Jurkat, Clone E6-1 (cell line): ENCODE measurements around the gene WDR70.

ENCODE experiments used
- DNase-seq: peaks from one replicate; pipeline ENCODE4 v3.0.0-alpha.2; 2011; ENCODE audit warnings: low read depth, low spot score
- H3K4me3 ChIP-seq: 2 replicates; pipeline ENCODE4 v1.5.1; 2011; ENCODE audit warnings: mild to moderate bottlenecking, low read length, control low read depth, moderate library complexity

WDR70 gene

DNA sequence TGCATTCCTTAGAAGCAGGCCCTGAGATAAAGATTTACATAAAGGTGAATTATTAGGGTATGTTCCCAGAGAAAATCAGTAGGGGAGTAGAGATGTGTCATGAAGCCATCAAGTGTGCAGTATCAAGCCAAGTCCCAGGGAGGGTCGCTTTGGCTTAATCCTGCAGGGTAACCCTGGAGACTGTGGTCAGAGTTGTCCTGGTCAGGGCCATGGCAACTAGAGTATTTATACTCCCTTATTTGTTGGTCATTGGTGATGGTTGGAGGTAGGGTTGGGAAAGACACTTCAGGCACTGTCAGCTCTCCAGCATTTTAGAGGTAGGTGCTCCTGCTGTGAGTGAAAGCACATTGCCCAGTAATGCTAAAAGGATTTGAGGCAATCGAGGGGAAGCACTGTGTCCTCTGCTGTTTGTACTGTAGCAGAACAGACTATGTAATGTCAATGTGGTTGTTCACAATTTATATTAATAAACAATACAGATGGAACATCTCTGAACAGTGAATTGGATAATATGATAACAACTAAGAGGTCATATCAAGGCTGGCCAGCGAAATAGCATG, 351.9 kb downstream of the WDR70 start:
- no peak overlapping the region for H3K4me3 ChIP-seq
- no peak for DNase-seq

DNA sequence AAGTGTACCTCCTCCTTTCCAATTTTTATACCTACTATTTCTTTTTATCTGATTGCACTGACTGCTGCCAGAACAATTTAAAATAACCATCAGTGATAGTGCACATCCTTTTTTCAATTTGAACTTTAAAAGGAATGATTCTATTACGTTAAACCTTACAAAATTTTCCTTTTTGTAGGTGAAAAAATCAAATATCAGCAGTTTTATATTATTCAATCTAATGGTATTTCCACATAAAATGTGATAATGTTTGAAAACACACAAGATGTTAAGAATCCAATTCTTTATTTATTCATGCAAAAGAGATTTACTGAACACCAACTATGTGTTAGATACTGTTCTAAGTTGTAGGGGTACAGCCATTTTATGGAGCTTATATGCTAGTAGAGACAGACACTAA, 355.0 kb downstream of the WDR70 start:
- no peak for DNase-seq
- no peak overlapping the region for H3K4me3 ChIP-seq

DNA sequence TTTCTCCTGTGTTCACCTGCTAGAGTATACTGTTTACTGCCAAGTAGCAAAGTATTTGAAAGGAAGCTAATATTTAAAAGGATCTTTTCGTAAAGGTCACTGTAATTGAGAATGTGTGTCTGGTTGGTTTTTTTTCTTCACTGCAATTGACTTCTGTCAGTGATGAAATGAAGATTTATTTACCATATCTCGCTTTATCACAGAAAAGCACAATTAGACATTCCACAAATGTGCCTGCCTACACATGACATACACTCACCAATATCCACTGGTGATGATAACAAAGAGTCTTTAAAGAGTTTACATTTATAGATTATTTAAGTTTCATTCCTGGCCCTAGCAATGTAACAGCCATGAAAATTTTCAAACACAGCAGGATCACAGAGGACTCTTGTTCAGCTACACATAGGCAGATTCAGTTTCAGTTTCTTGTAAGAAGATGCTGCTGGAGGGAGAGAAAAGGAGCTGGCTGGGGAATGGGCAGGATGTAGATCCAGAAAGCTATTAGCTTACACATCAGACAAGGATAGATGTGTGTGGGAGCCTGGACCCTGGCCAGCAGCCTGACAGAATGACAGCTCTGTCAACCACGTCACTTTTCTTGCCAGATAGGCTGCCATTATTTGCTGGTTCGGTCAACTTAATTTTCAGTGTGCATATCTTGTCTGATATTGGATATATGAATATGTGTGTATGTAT, 356.7 kb downstream of the WDR70 start:
- H3K4me3 ChIP-seq, result no peak overlapping the region
- no peak for DNase-seq

DNA sequence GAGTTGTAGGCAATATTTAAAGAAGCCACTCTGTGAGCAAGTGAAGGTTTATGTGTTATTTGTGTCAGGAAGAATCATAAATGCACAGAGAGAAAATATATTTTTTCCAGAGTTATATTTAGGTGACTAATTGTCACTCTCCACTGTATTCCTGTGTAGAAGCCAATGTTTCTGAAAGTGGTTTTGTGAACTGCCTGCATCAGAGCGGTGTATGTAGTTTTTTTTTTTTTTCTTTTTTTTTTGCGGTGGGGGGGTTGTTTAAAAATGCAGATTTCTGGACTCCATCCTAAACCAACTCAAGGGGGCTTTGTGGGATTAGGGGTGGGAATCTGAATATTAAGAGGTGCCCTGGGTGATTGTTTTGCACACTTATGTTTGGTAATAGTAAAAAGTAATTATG, 357.3 kb downstream of the WDR70 start:
- H3K4me3 ChIP-seq, result no peak overlapping the region
- DNase-seq, result no peak

DNA sequence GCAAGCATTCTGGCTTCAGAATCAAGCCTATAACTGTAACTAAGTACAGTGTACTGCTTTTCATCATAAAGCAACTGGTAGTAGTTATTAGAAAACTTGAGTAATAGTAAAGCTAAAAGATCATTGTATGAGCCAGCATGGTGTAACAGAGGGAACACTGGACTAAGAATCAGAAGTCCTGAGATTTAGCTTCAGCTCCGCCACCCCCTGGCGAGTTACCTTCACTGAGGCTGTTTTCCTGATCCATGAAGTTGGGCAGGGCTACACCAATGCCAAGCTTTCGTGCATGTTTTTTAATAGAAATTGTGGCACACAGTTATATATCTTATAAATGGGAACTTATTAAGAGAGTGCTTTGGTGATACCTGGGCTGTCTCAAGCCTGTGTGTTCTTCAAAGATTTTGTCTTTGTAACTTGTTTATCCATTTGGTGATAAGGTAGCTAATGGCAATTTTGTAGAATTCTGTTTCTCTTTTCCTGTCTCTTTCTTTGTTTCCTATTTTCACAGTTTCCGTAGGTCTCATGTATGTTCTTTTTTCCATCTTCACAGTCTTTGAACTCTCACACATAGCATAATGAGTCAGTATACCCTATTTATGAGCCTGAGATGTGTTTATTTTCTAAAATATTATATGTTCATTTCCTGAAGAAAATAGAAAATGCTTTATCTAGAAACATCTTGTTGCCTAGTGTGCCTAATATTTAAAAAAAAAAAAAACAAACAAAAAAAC, 358.4 kb downstream of the WDR70 start:
- H3K4me3 ChIP-seq, result no peak overlapping the region
- DNase-seq, result no peak

DNA sequence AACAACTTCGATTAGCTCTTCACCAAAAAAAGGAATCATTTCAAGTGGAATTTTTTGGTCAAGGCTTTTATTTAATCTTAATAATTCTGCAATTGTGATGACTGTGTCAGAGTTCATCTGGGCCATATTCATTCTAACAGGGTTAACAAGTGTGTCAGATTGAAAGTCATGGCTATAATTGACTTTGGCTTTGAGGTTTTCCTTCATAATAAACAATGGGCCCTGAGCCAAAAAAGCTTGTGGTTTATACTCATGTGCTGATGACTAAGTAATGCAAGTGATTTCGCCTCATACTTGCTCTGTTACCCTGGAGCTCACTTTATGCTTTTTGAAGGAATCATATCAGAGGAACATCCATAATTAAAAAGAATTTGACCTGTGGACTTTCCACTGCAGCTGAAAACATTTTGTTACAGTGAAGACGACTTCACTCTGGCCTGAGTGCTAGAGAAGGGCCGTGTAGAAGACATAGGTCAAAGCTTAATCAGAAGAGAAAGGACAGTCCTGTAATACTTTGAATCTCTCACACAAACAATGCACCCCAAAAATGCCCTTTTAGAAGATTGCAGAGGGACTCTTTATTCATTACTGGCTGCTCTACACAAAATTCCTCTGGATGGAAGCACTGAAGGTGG, 359.1 kb downstream of the WDR70 start:
- no peak overlapping the region for H3K4me3 ChIP-seq
- peak; percentile 61 for DNase-seq

DNA sequence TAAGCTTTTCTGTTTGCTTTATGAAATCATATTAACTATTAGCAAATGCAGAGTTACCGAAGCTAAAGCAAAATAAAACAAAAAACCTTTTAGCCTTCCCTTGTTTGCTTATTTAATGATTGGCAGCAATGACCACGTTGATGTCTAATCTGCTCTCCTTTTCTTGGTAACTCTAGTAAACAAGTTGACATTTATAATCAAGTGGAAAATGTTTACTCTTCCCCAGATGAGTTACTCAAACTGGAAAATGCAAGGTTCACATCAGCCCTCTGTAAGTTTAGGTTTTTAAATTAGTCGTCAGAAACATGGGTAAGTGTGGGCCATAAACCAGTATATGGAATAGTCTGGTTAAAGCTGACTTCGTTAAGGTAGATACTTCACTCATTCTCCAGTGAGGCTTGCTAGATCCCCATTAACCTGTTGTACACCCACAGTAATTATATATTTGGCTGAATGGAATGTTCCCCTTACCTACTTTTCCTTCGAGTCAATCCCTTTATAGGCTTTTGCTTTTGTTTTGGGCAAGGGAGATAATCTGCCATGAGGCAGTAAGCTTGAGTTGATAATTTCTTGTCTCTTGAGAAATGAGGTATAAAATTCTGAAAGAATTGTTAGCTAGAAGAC, 359.9 kb downstream of the WDR70 start:
- DNase-seq, result no peak
- no peak overlapping the region for H3K4me3 ChIP-seq

DNA sequence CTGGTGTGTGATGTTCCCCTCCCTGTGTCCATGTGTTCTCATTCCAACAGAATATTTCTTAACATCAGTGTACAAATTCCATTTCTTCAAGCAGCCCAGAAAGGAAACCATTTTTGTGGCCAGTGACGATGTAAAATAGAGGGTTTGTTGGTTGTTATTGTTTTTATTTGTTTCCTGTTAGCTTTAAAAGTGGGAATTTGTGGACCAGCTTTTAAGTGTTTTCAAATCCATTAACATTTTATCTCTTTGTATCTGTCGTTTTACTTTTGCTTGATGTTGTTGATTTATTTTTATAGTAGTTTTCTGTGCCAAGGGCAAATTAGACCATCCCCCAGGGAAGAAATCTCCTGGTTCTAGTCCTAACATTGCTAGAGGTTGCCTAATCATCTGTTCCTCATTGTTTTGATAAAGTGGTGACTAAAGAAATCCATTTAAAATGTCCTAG, 360.7 kb downstream of the WDR70 start:
- no peak overlapping the region for H3K4me3 ChIP-seq
- no peak for DNase-seq

DNA sequence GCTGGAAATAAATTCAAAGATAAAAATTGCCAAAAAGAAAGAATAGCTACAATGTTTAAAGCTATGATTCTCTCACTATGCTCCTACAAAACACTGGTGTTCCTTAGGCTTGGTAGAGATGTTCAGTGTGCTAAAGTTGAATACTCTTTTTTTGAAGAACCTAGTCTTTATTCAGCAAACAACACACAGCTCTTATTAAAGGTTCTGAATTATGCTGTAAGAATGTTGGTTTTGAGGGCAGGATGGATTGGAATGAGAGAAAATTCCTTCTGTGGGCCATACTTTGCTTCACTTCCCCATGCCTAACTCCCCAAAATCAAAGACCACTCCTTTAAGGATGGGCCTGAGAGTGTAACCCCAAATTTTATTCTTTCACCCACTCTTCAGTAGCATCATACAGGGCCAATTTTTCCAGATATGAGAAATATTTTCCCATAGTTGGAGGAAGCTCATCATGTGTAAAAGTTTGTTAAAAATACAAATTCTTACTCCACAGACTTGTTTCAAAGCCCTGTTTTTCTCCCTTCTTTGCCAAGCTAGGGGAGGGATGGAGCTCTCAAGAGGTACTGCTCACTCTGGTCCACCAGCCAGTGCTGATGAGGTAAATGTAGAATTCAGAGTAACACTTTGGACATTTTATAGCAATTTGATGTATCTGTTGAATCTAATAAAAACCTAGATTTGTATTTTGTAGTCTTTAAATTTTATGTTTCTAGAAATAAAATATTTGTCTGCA, 361.4 kb downstream of the WDR70 start:
- no peak for DNase-seq
- H3K4me3 ChIP-seq, result no peak overlapping the region

DNA sequence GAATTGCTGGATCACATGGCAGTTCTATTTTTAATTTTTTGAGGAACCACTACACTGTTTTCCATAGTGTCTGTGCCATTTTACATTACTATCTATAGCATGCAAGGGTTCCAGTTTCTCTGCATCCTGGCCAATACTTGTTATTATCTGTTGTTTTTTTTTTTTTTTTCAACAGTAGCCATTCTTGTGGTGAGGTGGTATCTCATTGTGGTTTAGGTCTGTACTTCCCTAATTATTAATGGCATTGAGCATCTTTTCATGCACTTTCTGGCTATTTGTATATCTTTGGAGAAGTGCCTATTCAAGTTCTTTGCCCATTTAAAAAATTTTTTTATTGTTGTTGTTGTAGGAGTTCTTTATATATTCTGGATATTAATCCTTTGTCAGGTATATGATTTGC, 363.0 kb downstream of the WDR70 start:
- no peak for DNase-seq
- no peak overlapping the region for H3K4me3 ChIP-seq

DNA sequence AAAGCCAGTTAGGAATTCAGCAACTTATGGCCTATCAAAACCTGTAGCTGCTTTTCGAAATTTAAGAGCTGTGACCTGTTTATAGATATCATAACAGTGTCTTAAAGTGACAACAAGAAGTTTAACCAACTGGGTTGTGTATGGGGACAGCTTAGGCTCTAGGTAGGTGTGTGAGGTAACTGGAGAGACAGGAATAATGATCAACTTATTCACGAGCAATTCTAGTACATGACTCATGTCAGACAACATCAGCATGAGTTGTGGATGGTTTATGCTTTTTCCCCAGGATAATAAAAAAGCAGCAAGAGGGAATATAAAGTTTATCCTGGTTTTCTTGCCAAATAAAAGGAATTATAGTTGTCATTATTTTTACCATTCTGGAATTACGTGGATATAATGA, 372.1 kb downstream of the WDR70 start:
- DNase-seq, result no peak
- H3K4me3 ChIP-seq, result no peak overlapping the region

DNA sequence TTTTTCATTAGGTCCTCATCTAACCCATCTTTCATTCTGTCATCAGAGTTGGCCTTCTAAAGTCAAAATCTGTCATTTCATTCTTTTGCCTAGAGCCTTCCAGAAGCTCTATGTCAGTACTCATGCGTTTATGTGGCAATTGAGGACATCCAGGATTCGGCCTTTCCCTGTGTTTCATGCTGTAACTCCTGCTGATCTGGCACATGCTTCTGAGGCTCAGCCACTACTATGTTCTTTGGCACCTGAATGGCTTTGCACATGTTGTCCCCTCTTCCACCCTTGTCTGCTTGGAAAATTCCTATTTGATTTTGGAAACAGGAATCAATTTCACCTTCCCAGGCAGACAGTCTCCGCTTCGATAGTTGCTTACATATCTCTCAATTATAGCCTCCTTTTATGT, 375.9 kb downstream of the WDR70 start:
- no peak for DNase-seq
- no peak overlapping the region for H3K4me3 ChIP-seq

DNA sequence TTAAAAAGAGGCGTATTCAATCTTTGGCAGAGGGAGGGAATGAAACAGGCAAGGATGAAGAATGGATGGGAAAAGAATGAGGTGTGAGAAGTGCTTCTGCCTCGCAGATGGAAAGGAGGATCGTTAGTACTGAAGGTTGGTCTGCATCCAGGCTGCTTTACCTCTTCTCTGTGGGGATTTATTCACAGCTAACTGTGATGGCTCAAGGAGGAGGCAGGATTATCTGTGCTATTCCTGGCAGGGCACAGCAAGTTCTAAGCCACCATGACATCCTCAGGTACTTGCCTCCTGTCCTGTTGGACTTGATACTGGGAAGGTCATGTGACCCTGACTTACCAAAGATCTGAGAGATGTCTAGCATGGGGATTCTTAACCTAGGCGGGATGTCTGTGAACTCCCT, 376.5 kb downstream of the WDR70 start:
- no peak overlapping the region for H3K4me3 ChIP-seq
- DNase-seq, result no peak

DNA sequence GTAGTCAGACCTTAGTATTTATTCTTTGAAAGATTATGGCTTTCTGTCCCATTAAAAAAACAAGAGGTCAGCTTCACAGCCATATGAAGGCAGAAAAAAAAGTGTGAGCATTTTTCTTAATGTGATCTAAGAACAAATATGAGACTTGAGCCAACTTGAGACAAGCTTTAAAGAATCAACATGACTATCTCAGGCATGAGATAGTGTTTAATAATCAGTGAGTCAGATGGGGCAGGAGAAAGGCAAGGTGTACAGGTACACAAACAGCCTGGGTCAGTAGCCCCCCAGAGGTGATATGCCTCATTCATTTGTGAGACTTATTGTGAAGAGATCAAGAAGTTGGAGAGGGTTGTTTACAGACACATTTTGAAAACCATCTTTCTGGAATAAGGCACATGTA, 377.1 kb downstream of the WDR70 start:
- H3K4me3 ChIP-seq, result no peak overlapping the region
- no peak for DNase-seq

DNA sequence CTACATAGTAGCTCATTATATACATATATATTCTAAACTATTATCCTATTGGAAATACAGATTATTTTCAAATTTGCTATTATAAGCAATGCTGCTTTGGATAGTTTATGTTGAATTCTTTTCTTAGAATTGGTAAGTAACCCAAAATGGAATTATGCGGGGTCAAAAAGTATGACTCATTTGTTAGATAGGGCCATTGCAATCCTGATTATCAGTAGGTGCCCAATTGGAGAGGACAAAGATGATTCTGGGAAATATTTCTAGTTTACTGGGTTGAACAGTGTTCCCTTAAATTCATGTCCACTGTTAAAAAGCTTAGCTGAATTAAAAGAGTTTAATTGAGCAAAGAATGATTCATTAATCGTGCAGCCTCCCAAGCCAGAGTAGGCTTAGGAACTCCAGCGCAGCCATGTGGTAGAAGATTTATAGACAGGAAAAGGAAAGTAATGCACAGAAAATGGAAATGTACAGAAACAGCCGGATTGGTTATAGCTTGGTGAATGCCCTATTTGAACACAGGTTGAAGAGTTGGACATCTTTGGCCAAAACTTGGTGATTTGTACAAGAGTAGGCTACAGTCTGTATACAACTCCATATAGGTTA, 379.0 kb downstream of the WDR70 start:
- no peak for DNase-seq
- no peak overlapping the region for H3K4me3 ChIP-seq

DNA sequence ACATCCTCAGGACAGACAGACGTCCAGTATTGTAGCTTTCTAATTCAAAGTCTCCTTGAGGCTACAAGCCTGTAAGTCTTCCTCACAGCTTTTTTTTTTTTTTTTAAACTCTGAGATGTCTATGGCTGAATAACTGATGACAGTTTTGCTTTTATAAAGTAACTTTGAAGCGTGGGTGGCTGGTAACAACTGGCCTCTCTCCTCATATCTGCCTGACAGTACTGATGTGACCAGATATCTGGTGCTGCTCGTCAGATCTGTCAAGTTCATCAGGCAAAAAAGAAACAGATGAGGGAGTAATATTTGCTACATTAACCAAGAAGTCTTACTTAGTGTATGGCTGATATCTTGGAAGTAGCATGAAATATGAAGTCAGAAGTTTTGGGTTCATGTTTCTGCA, 388.1 kb downstream of the WDR70 start:
- DNase-seq, result no peak
- H3K4me3 ChIP-seq, result no peak overlapping the region

DNA sequence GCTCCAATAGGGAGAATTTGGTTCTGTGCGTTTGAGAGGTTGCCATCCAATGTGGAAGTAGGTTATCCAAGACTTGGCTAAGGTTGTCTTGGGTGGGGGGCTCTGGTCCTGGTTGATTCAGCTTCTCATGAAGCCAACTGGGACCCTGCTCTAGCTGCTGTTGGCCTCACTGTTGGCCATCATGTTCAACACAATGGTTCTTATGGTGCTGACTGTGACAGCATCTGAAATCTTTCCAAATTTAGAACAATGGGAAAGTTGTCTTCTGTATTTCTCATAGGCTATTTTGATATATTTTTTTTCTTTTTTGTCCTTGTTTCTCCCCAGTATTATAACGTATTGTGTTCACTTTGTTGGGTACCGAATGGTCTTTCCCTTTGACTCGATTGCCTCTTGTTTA, 388.8 kb downstream of the WDR70 start:
- H3K4me3 ChIP-seq, result no peak overlapping the region
- DNase-seq, result no peak

DNA sequence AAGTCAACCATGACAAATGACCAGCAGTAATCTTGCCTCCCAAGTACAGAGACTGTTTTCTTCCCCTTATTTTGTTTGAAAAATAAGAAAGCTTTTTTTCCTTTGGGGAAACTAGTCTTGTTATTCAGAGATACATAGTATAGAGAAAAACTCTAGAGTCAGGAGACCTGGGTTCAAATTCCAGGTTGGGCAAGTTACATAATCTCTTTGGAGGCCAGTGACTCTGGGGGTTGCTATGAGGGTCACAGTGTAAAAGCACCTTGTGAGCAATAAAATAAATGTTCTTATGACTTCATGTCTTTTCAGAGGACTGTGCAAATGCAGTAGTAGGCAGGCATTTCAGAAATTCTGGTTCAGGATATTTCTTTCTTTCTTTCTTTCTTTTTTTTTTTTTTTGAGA, 389.3 kb downstream of the WDR70 start:
- H3K4me3 ChIP-seq, result no peak overlapping the region
- DNase-seq, result no peak

DNA sequence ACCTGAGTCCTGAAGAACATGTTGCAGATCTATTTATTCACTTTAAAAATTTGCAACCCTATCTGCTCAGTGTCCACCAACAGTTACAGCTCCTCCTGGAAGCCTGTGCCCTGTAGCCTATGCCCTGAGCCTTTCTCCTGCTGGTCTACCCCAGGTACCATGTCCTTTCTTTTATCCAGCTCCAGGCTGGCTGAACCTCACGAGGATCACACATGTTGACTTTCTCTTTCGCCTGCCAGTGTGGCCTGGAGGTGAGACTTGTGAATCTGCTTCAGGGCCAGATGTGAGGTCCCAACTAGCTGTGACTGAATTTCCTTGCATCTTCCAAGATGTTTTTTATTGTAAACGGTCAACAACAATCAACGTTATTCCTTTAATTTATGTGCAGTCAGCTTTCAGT, 390.0 kb downstream of the WDR70 start:
- no peak for DNase-seq
- no peak overlapping the region for H3K4me3 ChIP-seq
